Mucosa of descending colon (tissue), 3 donors: Measurements from ENCODE around the gene RHBDL3. TPM values are rescaled to one million over a fixed set of nuclear protein-coding genes. Genes with fewer than 3 reads are reported as not detected.
"Not testable (repeated sequence)": the region's sequence is repeated elsewhere in the genome, so short reads cannot be mapped to it uniquely, and the experiment has no call there.

Source experiments
- ATAC-seq: fragments of 200-7000 bp; cut with Tn5 transposase; one replicate; pipeline ENCODE4 v1.9.1; 2020; ENCODE audit warnings: mild to moderate bottlenecking, moderate library complexity
- DNase-seq, 3 donors: peaks; one replicate each; pipeline ENCODE4 v3.0.0-alpha.2; 2020
- H3K36me3 ChIP-seq: fragments of 200-600 bp; one replicate; pipeline ENCODE4 v1.8.0; 2021; ENCODE audit warnings: low read depth, mild to moderate bottlenecking
- H3K4me1 ChIP-seq: fragments of 200-600 bp; one replicate; pipeline ENCODE4 v1.8.0; 2021; ENCODE audit warnings: low read depth, mild to moderate bottlenecking
- H3K4me3 ChIP-seq: fragments of 200-600 bp; one replicate; pipeline ENCODE4 v1.8.0; 2021; ENCODE audit warnings: mild to moderate bottlenecking
- H3K9me3 ChIP-seq: fragments of 200-600 bp; one replicate; pipeline ENCODE4 v1.8.0; 2021; ENCODE audit warnings: mild to moderate bottlenecking
- CTCF ChIP-seq: fragments of 200-600 bp; IDR thresholded peaks from one replicate; pipeline ENCODE4 v1.8.0; 2022; ENCODE audit warnings: antibody characterized with exemption, mild to moderate bottlenecking
- intact Hi-C, 2 donors: fragments of 100-400 bp; cut with DNase I in 1 of 2; cut with micrococcal nuclease in 1 of 2; formaldehyde crosslinking; loops; one replicate each; pipeline versions ENCODE4 v1.11.0 to v1.11.1; 2022; cut with DNase I, micrococcal nuclease
- total RNA-seq, 3 donors: library from RNA; stranded (reverse); fragmentation: NEBNext Ultra II Directional in 2 of 3; extraction: Animal tissue kit (Norgen Biotek cat#: 25700) in 2 of 3; gene quantifications; one replicate each; pipeline versions ENCODE4 v1.2.1 to v1.2.4, GENCODE V29; 2021 to 2023
- donor health status: DM: no; HTN: no; CAD: no; lungs with moderate emphysema.
- donor health status: DM: no; HTN: no; CAD: no.
- donor health status: DM: no; HTN: yes; CAD: no.

Gene RHBDL3
- total RNA-seq, 3 donors from 2014 or later: 0.52 to 2.3 (median 1.3) TPM

- no peak for TF ChIP-seq CTCF
- no peak for ATAC-seq
- DNase-seq: no peak
- Histone ChIP-seq H3K4me1 (no peaks in the 10 kb centered on the region), H3K36me3 (no peaks in the 10 kb centered on the region), H3K9me3 (no peaks in the 10 kb centered on the region), H3K4me3 (no peak overlapping the region)
- intact Hi-C loops: no loop called here
Measured at GRCh38 chr17:32307658-32308057, 42.0 kb downstream of the RHBDL3 start.

- H3K36me3 ChIP-seq: no peaks in the 10 kb centered on the region
- intact Hi-C loops: no loop called here
- no peaks in the 10 kb centered on the region for H3K9me3 ChIP-seq
- no peak for TF ChIP-seq CTCF
- no peak for ATAC-seq
- H3K4me1 ChIP-seq: no peaks in the 10 kb centered on the region
- DNase-seq: no peak
- no peak overlapping the region for H3K4me3 ChIP-seq
Measured at GRCh38 chr17:32311028-32311536, 45.5 kb downstream of the RHBDL3 start.

GRCh38 chr17:32314636-32315035 is 49.0 kb downstream of the RHBDL3 start:
- Histone ChIP-seq H3K9me3 (no peaks in the 10 kb centered on the region), H3K4me1 (no peaks in the 10 kb centered on the region), H3K4me3 (no peak overlapping the region), H3K36me3 (no peaks in the 10 kb centered on the region)
- TF ChIP-seq CTCF: no peak
- intact Hi-C loops: no loop called here
- ATAC-seq: no peak
- DNase-seq: no peak

GRCh38 chr17:32315171-32315570 is 49.5 kb downstream of the RHBDL3 start:
- intact Hi-C loops: no loop called here
- no peaks in the 10 kb centered on the region for H3K36me3 ChIP-seq
- no peaks in the 10 kb centered on the region for H3K9me3 ChIP-seq
- H3K4me1 ChIP-seq: no peaks in the 10 kb centered on the region
- ATAC-seq: no peak
- DNase-seq: no peak
- no peak for TF ChIP-seq CTCF
- H3K4me3 ChIP-seq: no peak overlapping the region

- H3K9me3 ChIP-seq, ATAC-seq, H3K36me3 ChIP-seq, H3K4me3 ChIP-seq, DNase-seq, intact Hi-C loops, H3K4me1 ChIP-seq: not testable (repeated sequence)
Measured at GRCh38 chr17:32316653-32317052, 51.0 kb downstream of the RHBDL3 start.

GRCh38 chr17:32317353-32317752 is 51.7 kb downstream of the RHBDL3 start:
- intact Hi-C loops: no loop called here

More at GRCh38 chr17:32317353-32317752, 51.7 kb downstream of the RHBDL3 start:
- Histone ChIP-seq H3K4me3 (no peak overlapping the region), H3K36me3 (no peaks in the 10 kb centered on the region), H3K4me1 (no peaks in the 10 kb centered on the region), H3K9me3 (no peaks in the 10 kb centered on the region)
- TF ChIP-seq CTCF: no peak
- ATAC-seq: no peak
- no peak for DNase-seq
